Stimulated activated CD4-positive, alpha-beta T cell treated with anti-CD3 and anti-CD28 coated beads, Interleukin-2, amount 100 ng/mL, for 48 hours (primary cell): ENCODE data around the gene B3GALT4.
"Not testable (repeated sequence)": the region's sequence is repeated elsewhere in the genome, so short reads cannot be mapped to it uniquely, and the experiment has no call there.

Experiments used
- DNase-seq, 2 donors: peaks; one replicate each; pipeline ENCODE4 v3.0.0-alpha.2; 2020

Gene B3GALT4

DNA sequence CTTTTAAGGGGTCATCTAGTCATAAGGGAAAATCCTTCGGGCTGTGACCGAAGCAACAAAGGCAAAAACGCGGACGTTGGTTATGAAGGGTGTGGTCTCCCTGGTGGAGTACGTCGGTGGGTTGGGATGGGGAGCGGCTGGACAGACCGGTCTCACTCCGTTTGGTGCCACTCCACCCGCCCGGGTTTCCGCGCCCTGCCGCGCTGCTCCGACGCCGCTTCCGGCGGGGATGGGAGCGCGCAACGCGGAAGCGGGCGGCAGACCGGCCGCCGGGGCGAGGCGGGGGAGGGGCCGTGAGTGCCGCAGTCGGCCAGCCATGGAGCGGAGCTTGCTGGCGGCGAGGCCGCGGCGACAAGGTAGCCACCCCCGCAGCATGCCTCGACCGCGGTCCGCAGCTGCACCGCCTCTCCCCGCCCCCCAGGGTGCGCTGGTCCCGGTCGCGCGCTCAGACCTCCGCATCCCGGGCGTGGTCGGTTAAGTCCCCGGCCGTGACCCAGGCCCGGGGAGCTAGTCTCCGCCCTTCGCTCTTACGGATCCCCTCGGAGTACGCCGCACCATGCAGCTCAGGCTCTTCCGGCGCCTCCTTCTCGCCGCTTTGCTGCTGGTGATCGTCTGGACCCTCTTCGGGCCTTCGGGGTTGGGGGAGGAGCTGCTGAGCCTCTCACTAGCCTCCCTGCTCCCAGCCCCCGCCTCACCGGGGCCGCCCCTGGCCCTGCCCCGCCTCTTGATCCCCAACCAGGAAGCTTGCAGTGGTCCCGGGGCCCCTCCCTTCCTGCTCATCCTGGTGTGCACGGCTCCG, at the start of gene B3GALT4:
B3GALT4 (plus strand) TSS at position 260 of the 799 bp plus-strand sequence; CDS start at position 557, 297 bp downstream.
- peak; percentile 71 to 76 for DNase-seq

DNA sequence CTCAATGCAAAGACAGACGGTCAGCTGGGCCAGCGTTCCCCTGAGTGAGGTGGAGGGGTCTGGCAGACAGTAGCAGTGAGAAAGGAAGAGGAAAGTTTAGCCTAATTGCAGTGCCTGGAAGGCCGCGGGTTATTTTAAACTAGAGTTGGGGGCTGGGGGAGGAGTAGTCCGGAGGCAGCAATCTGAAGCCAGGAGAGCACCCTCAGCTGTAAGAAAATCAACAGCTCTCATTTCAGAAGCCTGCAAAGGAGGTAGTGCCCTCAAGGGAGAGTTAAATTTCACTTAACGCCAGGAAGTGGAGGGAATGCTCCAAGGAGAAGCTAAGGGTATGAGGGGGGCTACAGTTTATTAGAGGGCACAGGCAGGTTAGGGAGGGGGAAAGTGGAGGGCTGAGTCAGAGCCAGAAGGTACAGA, 41.7 kb upstream of the B3GALT4 start:
- DNase-seq = no peak

GRCh38 chr6:33236328-33236727, 40.6 kb upstream of the B3GALT4 start:
- DNase-seq = no peak

- DNase-seq = no peak
Observed at GRCh38 chr6:33236852-33237251, 40.1 kb upstream of the B3GALT4 start.

DNA sequence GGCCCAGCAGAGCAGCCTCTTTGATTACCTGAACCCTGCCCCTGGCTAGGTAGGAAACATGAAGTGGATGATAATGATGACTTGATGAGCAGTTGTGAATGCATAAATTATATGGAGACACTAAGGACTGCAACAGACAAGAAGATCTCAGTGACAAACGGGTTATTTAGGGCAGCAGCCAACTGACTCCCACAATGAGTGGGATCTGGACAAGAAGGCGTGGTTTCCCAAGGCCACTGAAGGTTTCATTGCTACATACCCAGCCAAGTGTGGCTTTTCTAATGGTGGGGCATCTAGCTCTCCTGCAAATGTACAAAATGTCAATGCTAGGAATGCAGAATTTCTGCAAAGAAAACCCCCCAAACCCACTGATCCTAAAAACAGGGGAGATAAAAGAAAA, 39.2 kb upstream of the B3GALT4 start:
- DNase-seq = no peak

GRCh38 chr6:33241968-33242367, 35.0 kb upstream of the B3GALT4 start:
- DNase-seq = no peak

DNA sequence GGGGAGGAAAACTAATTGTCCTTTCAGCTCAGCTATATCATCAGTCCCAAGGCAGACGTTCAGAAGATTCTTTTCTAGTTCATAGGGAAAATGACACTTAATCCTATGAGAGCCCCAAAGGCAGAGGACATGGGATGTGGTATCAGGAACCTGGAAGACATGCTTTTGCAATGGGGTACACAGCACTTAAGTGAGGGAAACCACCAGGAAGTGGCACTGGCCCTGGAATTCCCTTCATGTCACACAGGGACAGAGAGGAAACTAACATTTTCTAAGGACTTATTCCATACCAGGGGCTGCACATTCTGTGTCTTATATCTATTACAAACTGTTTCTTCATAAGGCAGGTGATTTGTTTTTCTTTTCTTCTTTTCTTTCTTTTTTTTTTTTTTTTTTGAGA, 33.4 kb upstream of the B3GALT4 start:
- DNase-seq = no peak

GRCh38 chr6:33247977-33248642, 28.8 kb upstream of the B3GALT4 start:
- DNase-seq = peak; percentile 92 to 95

DNA sequence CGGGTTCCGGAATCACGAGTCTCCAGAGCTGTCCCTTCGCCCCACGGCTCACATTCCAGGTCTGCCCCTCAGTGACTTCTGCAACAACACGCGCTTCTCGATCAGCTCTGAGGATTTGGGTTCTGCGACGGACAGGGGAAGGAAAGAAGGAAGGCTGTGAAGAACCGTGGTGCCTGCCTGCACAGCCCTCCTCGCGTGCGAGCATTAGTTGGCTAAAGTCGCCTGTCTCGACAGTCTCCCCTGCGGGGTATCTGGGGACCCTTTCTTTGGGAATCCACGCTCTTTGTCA, 28.3 kb upstream of the B3GALT4 start:
- peak; percentile 27 to 39 for DNase-seq

DNA sequence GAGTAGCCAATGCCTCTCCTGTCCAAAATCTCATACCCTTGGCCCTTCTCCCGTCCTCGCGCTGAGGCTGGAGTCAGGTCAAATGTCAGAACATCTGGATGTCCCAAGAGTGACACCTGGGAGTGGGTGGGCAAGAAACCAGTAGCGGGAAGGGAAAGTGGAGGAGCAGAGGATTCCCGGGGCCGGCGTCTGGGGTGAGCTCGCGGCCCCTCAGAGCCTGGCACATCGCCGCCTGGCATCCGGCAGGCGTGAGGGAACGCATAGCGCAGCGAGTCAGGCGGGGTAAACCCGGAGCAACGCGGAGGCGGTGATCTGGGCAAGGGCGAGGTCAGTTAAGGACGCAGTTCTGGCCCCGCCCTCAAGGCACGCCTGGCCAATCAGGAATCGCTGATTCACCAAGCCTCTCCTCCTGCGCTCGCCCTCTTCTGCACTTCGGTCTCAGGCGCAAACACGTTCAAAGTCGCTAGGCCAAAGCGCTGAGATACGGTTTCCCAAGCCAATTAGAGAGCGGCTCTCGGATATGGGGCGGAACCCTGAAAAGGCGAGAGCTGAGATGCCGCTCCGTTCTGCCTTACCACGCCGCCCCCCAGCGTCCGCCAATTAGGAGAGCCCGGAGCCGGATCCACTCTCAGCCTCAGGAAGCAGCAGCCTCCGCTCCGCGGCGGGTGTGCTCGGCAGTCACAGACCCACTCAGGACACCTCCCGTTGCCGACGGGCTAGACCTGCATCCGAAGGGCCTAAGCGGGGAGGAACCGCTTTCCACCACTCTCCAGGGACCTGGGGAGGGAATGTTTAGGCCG, 27.8 kb upstream of the B3GALT4 start:
- peak; percentile 93 to 94 for DNase-seq

GRCh38 chr6:33249732-33250630, 26.9 kb upstream of the B3GALT4 start:
- no peak for DNase-seq

DNA sequence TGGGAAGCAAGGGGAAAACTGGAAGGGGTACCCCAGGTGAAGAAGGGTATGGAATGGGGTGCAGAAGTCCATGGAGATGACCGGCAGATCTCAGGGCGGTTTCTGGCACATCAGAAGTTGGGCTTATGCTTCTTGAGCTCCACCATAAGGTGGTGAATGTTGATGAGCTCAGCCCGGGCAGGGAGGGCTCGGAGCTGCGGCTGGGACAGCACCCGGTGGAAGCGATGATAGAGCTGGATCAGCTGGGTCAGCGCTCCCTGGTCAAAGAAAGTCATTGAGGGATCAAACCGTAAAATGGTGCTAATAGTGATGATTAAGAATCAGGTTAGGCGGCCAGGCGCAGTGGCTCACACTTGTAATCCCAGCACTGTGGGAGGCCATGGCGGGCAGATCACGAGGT, 26.2 kb upstream of the B3GALT4 start:
- DNase-seq = no peak

GRCh38 chr6:33251395-33252012, 25.4 kb upstream of the B3GALT4 start:
- no peak for DNase-seq

DNA sequence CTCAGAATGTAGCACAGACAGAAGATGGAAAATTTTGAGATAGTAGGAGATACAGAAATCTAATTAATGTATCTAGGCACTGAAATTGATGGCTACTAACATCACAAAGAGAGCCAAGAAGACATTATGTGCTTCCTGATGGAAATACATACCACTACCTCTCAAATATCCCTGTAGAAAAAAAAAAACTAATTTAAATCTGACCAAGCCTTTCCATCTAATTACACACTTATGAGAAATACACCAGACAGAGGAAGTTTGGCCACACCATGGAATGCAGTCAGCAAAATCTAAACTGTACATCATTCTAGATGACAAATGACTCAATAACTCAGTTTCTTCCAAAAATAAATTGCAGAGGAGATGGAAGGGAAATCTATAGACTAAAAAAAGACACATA, 24.2 kb upstream of the B3GALT4 start:
- no peak for DNase-seq

DNA sequence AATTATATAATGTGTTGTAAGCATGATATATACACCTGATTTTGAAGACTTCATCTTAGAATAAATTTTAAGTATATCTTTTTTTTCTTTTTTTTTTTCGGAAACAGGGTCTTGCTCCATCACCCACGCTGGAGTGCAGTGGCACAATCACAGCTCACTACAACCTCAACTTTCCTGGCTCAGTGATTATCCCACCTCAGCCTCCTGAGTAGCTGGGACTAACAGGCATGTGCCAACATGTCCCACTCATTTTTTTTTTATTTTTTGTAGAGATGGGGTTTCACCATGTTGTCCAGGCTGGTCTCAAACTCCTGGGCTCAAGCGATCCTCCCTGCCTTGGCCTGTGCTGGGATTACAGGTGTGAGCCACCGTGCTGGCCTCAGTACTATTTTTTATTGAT, 22.3 kb upstream of the B3GALT4 start:
- DNase-seq = no peak

DNA sequence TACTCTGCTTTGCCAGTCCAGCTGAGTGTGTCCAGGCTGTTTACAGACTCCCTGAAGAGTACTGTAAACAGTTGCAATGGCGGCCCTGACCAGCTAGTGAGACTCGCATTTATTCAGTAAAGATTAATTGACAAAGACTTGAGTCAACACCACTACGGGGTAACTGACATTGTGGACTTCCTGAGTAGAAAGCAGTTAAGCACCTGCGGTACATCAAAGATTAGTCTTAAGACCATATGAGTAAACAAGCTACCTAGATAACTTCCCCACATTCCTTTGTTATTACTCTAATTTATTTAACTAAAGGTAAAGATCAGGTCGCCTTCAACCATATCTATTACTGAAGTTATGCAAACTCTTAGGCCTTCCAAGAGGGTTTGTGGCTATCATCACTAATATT, 17.9 kb upstream of the B3GALT4 start:
- no peak for DNase-seq

GRCh38 chr6:33262490-33262889, 14.4 kb upstream of the B3GALT4 start:
- DNase-seq = not testable (repeated sequence)

- DNase-seq = no peak
Observed at GRCh38 chr6:33264015-33264414, 12.9 kb upstream of the B3GALT4 start.

GRCh38 chr6:33271117-33271467, 5.8 kb upstream of the B3GALT4 start:
- DNase-seq = no peak

DNA sequence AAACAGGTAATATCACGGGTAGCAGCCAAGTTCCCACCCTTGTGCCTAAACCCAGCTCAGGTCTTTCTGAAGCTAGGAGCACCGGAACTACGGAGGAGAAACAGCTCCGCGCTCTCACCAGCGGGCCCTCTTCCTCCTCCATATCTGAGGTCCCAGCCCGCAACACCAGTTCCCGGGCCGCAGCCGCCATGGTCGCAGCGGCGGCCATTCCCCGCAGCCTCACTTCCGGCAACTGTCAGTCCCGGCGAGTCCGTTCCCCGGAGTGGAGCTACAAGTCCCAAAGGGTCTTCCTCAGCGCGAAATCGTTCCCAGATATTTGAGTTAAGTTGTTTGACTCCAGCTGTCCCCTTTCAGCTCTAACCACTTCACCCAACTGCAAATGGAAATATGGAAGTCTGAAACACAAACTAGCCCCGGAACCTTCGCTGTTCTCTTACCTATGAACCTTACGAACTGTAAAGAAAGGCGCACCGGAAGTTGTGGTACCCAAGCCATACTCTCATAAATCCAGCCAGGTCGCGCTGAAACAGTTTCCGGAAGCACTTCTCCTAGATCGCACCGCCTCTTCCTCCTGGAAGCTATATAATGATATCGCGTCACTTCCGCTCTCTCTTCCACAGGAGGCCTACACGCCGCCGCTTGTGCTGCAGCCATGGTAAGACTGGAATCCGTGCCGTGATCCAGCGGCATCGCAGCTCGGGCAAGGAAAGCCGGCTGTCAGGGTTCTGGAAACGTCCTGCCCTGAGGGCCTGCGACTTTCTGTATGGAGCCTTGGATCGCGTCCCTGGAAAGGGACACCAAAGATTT, 5.3 kb upstream of the B3GALT4 start, which contains the start of the genes RPS18 and VPS52:
RPS18 (plus strand) TSS at position 608 of the 807 bp plus-strand sequence; CDS start at position 653, 45 bp downstream.
VPS52 (minus strand) TSS at position 409 of the 807 bp plus-strand sequence; CDS start at position 208, 201 bp downstream.
- peak; percentile 85 to 86 for DNase-seq
